ENCODE results near the gene PPIL6.

GRCh38 chr6:109467696-109468095 is 27.3 kb upstream of the PPIL6 start:
- TF ChIP-seq POLR2AphosphoS5 (IDR thresholded peaks at IDR 0.05; ENCODE audit: low read depth, low read length): no peak
- no peak for TF ChIP-seq REST (IDR thresholded peaks at IDR 0.05; ENCODE audit: insufficient read depth in 1 of 2, low read depth in 2 of 2, low read length in 2 of 2)
- no peak for TF ChIP-seq SIN3A (IDR thresholded peaks at IDR 0.05; ENCODE audit: borderline replicate concordance, insufficient read depth, low read length)
